ENCODE results near the gene HNRNPA3.

Gene HNRNPA3

GRCh38 chr2:177268187-177268871 is 55.7 kb downstream of the HNRNPA3 start:
- Histone ChIP-seq H3K27me3 (ENCODE audit: control insufficient read depth in 2 of 2, insufficient read depth in 2 of 2, low read length in 2 of 2) (no peaks in the 10 kb centered on the region), H3K9me3 (ENCODE audit: control insufficient read depth in 2 of 2, low read length in 2 of 2) (no peaks in the 10 kb centered on the region), H3K4me3 (ENCODE audit: low read length in 2 of 2) (no peak overlapping the region), H3K27ac (ENCODE audit: low read depth in 2 of 2, low read length in 2 of 2) (no peak overlapping the region), H3K9ac (ENCODE audit: low read depth in 1 of 2, low read length in 2 of 2) (no peak overlapping the region), H3K4me1 (ENCODE audit: control insufficient read depth in 2 of 2, insufficient read depth in 2 of 2, low read length in 2 of 2) (peaks cover 9 to 22% of the 10 kb centered on the region in 2 donors), H3K36me3 (ENCODE audit: control insufficient read depth in 2 of 2, insufficient read depth in 2 of 2, low read length in 2 of 2) (no peaks in the 10 kb centered on the region)

GRCh38 chr2:177268901-177269300 is 56.3 kb downstream of the HNRNPA3 start:
- Histone ChIP-seq H3K4me3 (ENCODE audit: low read length in 2 of 2) (no peak overlapping the region), H3K9ac (ENCODE audit: low read depth in 1 of 2, low read length in 2 of 2) (no peak overlapping the region), H3K9me3 (ENCODE audit: control insufficient read depth in 2 of 2, low read length in 2 of 2) (no peaks in the 10 kb centered on the region)

GRCh38 chr2:177270531-177270930 is 57.9 kb downstream of the HNRNPA3 start:
- Histone ChIP-seq H3K9ac (ENCODE audit: low read depth in 1 of 2, low read length in 2 of 2) (no peak overlapping the region), H3K36me3 (ENCODE audit: control insufficient read depth in 2 of 2, insufficient read depth in 2 of 2, low read length in 2 of 2) (no peaks in the 10 kb centered on the region), H3K27ac (ENCODE audit: low read depth in 2 of 2, low read length in 2 of 2) (no peak overlapping the region), H3K27me3 (ENCODE audit: control insufficient read depth in 2 of 2, insufficient read depth in 2 of 2, low read length in 2 of 2) (no peaks in the 10 kb centered on the region), H3K9me3 (ENCODE audit: control insufficient read depth in 2 of 2, low read length in 2 of 2) (no peaks in the 10 kb centered on the region), H3K4me3 (ENCODE audit: low read length in 2 of 2) (no peak overlapping the region), H3K4me1 (ENCODE audit: control insufficient read depth in 2 of 2, insufficient read depth in 2 of 2, low read length in 2 of 2) (peaks cover 9 to 21% of the 10 kb centered on the region in 2 donors)

More at GRCh38 chr2:177268901-177269300, 56.3 kb downstream of the HNRNPA3 start:
- H3K36me3 ChIP-seq (ENCODE audit: control insufficient read depth in 2 of 2, insufficient read depth in 2 of 2, low read length in 2 of 2), result no peaks in the 10 kb centered on the region
- H3K4me1 ChIP-seq (ENCODE audit: control insufficient read depth in 2 of 2, insufficient read depth in 2 of 2, low read length in 2 of 2), result peaks cover 9 to 24% of the 10 kb centered on the region in 2 donors
- H3K27me3 ChIP-seq (ENCODE audit: control insufficient read depth in 2 of 2, insufficient read depth in 2 of 2, low read length in 2 of 2), result no peaks in the 10 kb centered on the region
- H3K27ac ChIP-seq (ENCODE audit: low read depth in 2 of 2, low read length in 2 of 2), result no peak overlapping the region

DNA sequence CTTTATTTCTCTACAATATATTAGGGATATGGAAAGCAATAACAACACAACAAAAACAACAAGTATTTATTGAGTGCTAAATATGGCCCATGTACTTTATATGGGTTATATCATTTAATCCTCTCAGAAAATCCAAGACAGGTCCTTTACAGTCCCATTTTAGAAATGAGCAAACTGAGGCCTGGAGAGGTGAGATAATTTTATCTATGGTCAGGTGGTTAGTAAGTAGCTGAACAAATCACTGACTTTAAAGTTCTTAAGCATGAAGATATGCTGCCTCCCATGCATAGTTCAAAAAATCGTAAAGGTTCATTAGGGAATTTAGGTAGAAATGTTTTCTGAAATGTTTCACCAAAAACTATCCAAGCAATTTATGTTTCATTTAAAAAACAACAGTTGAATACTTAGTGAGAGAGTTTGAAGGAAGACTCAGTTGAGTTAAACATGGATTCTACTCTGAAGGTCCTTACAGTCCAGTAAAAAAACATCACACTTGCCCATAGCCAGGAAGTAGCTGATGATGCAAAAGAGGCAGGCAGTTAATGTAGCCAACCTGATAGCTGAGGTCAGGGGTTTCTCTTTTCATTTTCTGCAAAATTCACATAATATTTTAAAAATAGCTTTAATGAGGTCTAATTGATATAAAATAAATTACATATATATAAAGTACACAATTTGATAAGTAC is 59.5 kb downstream of the HNRNPA3 start:
- Histone ChIP-seq H3K4me1 (ENCODE audit: control insufficient read depth in 2 of 2, insufficient read depth in 2 of 2, low read length in 2 of 2) (peaks cover 0 to 7% of the 10 kb centered on the region in 2 donors), H3K4me3 (ENCODE audit: low read length in 2 of 2) (no peak overlapping the region), H3K9ac (ENCODE audit: low read depth in 1 of 2, low read length in 2 of 2) (no peak overlapping the region), H3K27ac (ENCODE audit: low read depth in 2 of 2, low read length in 2 of 2) (no peak overlapping the region), H3K36me3 (ENCODE audit: control insufficient read depth in 2 of 2, insufficient read depth in 2 of 2, low read length in 2 of 2) (no peaks in the 10 kb centered on the region), H3K27me3 (ENCODE audit: control insufficient read depth in 2 of 2, insufficient read depth in 2 of 2, low read length in 2 of 2) (no peaks in the 10 kb centered on the region), H3K9me3 (ENCODE audit: control insufficient read depth in 2 of 2, low read length in 2 of 2) (no peaks in the 10 kb centered on the region)

DNA sequence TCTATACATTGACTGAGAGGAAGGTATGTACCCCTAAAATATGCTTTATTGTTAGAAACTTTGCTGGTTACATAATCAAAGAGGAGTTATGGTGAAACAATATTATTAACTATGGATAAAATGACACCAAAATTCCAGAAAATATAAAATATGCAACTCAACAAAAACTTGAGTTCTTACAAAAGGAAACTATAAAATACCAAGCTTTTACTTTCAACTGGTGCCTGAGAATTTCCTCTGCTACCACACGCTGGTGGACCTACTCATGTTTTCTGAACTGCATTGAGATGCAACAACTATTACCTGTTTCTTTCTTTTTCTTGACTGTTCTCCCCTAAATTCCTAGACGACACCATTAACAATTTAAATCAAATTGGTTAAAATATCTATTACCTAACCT is 60.2 kb downstream of the HNRNPA3 start:
- Histone ChIP-seq H3K9me3 (ENCODE audit: control insufficient read depth in 2 of 2, low read length in 2 of 2) (no peaks in the 10 kb centered on the region), H3K36me3 (ENCODE audit: control insufficient read depth in 2 of 2, insufficient read depth in 2 of 2, low read length in 2 of 2) (no peaks in the 10 kb centered on the region), H3K4me1 (ENCODE audit: control insufficient read depth in 2 of 2, insufficient read depth in 2 of 2, low read length in 2 of 2) (peaks cover 0 to 7% of the 10 kb centered on the region in 2 donors), H3K27ac (ENCODE audit: low read depth in 2 of 2, low read length in 2 of 2) (no peak overlapping the region), H3K27me3 (ENCODE audit: control insufficient read depth in 2 of 2, insufficient read depth in 2 of 2, low read length in 2 of 2) (no peaks in the 10 kb centered on the region), H3K4me3 (ENCODE audit: low read length in 2 of 2) (no peak overlapping the region), H3K9ac (ENCODE audit: low read depth in 1 of 2, low read length in 2 of 2) (no peak overlapping the region)

GRCh38 chr2:177273408-177273807 is 60.8 kb downstream of the HNRNPA3 start:
- Histone ChIP-seq H3K27ac (ENCODE audit: low read depth in 2 of 2, low read length in 2 of 2) (peak overlapping the region; percentile 50 to 59), H3K9ac (ENCODE audit: low read depth in 1 of 2, low read length in 2 of 2) (no peak overlapping the region), H3K27me3 (ENCODE audit: control insufficient read depth in 2 of 2, insufficient read depth in 2 of 2, low read length in 2 of 2) (no peaks in the 10 kb centered on the region), H3K9me3 (ENCODE audit: control insufficient read depth in 2 of 2, low read length in 2 of 2) (no peaks in the 10 kb centered on the region), H3K4me1 (ENCODE audit: control insufficient read depth in 2 of 2, insufficient read depth in 2 of 2, low read length in 2 of 2) (peaks cover 0 to 7% of the 10 kb centered on the region in 2 donors), H3K36me3 (ENCODE audit: control insufficient read depth in 2 of 2, insufficient read depth in 2 of 2, low read length in 2 of 2) (no peaks in the 10 kb centered on the region), H3K4me3 (ENCODE audit: low read length in 2 of 2) (no peak overlapping the region)
